HUES48 (cell line): ENCODE measurements around the gene CORO1C.
A peak's percentile ranks its signal among the peaks of the same experiment; 100 is the strongest.

Experiments
- H3K27ac ChIP-seq: one replicate; pipeline ENCODE4 v1.7.0; 2013; ENCODE audit warnings: low read depth, low read length, inconsistent platforms
- H3K27me3 ChIP-seq: 2 replicates; pipeline ENCODE4 v1.6.1; 2013; ENCODE audit warnings: mild to moderate bottlenecking, low read length; ENCODE audit not compliant: control insufficient read depth, insufficient read depth
- H3K36me3 ChIP-seq: 2 replicates; pipeline ENCODE4 v1.6.1; 2013; ENCODE audit warnings: low read length; ENCODE audit not compliant: control insufficient read depth, insufficient read depth
- H3K4me1 ChIP-seq: 2 replicates; pipeline ENCODE4 v1.6.1; 2013; ENCODE audit warnings: mild to moderate bottlenecking, low read length; ENCODE audit not compliant: control insufficient read depth, insufficient read depth
- H3K4me3 ChIP-seq: 2 replicates; pipeline ENCODE4 v1.5.1; 2013; ENCODE audit warnings: mild to moderate bottlenecking, low read depth, low read length
- H3K9ac ChIP-seq: 2 replicates; pipeline ENCODE4 v1.6.1; 2013; ENCODE audit warnings: mild to moderate bottlenecking, low read depth, low read length, moderate library complexity
- H3K9me3 ChIP-seq: 2 replicates; pipeline ENCODE4 v1.6.1; 2013; ENCODE audit warnings: low read length; ENCODE audit not compliant: control insufficient read depth, insufficient read depth

Gene CORO1C

DNA sequence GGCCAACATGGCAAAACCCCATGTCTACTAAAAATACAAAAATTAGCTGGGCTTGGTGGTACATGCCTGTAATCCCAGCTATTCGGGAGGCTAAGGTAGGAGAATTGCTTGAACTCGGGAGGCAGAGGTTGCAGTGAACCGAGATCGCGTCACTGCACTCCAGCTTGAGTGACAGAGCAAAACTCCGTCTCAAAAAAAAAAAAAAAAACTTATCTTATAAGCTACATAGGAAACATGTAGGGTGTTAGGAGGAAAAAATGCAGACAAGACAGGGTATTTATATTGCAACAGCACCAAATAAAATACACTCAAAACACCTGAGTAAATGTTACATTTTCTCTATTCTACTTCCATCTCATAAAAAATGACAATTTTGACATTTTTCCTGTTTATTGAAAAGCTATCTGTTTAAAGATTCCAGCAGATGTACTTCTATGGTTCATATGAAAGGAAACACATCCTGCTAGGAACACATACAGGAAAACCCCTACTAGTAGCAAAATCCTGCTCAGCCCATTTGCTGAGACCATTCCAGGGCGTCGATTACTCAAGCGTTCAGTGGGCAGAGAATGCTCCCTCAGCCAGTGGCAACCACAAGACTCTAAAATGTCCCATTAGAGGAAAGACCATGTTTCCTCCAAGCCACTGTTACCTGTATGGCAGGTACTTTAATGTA is 19.7 kb downstream of the CORO1C start:
- Histone ChIP-seq H3K9me3 (no peaks in the 10 kb centered on the region), H3K27me3 (no peaks in the 10 kb centered on the region), H3K9ac (no peak overlapping the region), H3K4me3 (no peak overlapping the region), H3K36me3 (no peaks in the 10 kb centered on the region), H3K27ac (no peak overlapping the region), H3K4me1 (peaks cover 35% of the 10 kb centered on the region)

DNA sequence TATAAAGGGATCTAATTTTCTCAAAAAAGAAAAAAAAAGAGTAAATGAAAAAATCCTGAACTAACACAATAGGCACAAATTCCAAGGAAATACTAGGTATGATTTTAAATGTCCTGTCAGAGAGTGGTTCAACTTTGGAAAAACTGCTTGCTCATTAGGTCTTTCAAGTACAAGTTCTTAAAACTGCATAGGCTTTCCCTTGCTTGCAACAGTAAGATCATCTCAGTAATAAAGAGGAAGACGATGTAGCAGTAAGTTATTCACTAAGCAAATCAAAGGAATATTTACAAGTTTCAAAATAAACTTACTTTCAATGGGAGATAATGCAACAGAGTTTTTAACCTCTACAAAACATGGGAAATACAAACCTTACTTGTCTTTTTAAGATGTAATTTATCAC is 21.6 kb downstream of the CORO1C start:
- Histone ChIP-seq H3K36me3 (no peaks in the 10 kb centered on the region), H3K9me3 (no peaks in the 10 kb centered on the region), H3K4me3 (no peak overlapping the region), H3K4me1 (peaks cover 28% of the 10 kb centered on the region), H3K27ac (no peak overlapping the region), H3K9ac (no peak overlapping the region), H3K27me3 (no peaks in the 10 kb centered on the region)

DNA sequence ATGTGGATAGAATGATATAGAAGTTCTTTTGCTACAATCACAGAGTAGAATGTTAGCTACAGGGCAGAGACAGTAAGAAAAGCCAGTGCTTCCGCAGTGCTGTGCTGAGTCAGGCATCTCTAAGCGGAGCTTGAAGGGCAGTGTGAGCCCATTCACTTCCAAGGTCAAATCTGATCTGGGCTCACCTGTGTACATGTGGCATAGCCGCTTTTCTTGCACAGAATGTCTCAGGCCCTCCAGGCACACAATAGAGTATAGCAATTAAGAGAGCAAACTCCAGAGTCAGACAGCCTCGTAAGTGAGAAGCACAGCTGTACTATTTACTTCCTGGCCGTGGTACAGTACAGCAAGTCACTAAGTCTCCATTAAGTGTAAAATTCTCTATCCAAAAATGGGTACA is 26.8 kb downstream of the CORO1C start:
- Histone ChIP-seq H3K36me3 (peaks cover 17% of the 10 kb centered on the region), H3K27me3 (no peaks in the 10 kb centered on the region), H3K27ac (no peak overlapping the region), H3K9ac (no peak overlapping the region), H3K9me3 (no peaks in the 10 kb centered on the region), H3K4me3 (no peak overlapping the region), H3K4me1 (peaks cover 22% of the 10 kb centered on the region)

DNA sequence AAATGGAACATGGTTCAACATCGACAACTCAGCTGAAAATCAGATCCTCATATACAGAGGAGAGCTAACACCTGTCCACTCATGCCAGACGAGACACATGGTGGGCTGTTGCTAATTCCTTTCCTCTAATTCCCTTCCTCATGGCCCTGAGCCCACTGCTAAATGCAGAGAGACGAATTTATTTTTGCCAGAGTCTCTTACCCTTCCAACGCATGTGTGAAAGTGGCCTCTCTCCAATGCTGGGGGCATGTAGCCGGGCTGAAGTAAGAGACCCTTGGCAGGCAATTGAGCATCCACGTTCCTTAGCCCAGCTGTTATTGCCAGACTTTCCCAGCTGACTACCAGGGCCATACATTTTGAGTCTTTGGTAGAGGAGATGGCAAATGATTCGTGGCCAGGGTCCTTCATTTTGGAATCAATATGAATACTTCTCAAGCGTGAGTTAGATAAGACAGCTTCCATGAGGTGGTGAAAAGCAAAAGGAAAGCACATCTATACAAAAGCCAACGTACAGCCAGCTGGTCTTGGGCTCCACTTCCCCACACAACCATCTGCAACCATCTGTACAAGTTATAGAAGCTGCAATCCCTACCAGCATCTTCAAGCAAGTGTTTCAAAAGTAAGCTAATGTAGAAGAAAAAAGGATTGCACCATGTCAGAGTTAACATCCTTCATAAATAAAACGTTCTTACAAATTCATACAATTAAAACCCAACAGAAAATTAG is 28.6 kb downstream of the CORO1C start:
- Histone ChIP-seq H3K9me3 (no peaks in the 10 kb centered on the region), H3K36me3 (peaks cover 27% of the 10 kb centered on the region), H3K4me3 (no peak overlapping the region), H3K27ac (peak overlapping the region; percentile 56), H3K27me3 (no peaks in the 10 kb centered on the region), H3K9ac (no peak overlapping the region), H3K4me1 (peaks cover 22% of the 10 kb centered on the region)

DNA sequence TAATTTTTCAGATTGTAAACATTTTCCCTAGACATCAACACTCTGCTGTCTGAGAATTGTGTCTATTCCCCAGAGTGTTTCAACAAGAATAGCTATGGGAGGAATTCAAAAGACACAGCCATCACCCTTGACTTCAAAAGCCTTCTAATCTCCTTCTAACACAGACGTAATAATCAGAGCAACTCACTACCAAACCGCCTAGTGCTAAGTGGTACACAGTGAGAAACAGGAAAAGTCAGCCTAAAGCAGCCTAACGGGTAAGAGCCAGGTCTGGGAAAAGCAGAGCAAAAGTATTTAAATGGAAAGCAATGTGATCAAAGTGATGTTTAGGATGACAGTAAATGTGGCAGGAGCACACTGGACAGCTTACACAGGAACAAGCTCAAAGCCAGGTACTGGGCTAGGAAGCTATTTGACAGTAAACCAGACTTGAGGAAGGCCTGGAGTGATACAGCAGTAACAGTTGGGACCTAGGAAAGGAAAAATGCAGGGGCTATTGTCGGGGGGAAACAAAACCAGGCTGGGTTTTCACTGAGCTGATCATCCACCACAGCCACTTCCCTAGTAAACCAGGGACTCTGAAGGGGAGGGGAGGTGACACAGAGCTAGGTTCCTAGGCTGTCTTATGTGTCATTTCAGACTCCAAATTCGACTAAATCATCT is 29.4 kb downstream of the CORO1C start:
- Histone ChIP-seq H3K4me3 (no peak overlapping the region), H3K4me1 (peaks cover 22% of the 10 kb centered on the region), H3K27me3 (no peaks in the 10 kb centered on the region), H3K9ac (0 out of 2 replicates have a peak overlapping the region, but pooled peaks have one; percentile 5), H3K27ac (peak overlapping the region; percentile 56), H3K36me3 (peaks cover 27% of the 10 kb centered on the region), H3K9me3 (no peaks in the 10 kb centered on the region)

DNA sequence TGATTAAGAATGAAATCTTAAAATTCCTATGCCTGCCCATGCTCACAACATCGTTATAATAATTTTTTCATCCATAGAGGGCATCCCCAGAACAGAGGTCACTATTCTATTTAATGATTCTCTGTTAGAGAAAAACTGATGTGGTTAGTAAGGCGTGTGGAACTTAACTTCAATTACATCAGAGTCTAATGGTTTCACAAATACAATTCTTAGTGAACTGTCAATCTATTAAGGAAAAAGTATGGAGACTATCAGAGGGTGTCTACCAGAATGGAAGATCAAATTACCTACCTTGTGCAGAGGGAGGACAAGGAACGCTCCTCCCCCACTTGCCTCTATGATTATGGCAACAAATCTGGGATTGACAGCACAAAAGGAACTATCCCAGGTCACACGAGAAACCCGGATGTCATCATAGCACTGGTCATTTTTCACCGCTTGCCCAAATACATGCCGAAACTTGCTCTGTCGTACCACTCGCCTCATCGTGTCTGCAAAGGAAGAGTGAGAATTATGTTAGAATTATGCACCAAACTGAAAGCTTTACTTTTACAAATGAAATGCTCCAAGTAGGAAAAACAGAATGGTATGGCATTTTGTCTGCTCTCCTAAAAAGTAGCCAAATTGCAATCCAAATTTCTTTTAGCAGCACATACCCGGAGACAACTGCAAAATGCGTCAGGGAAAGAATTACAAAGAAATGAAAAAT is 30.3 kb downstream of the CORO1C start:
- Histone ChIP-seq H3K4me3 (no peak overlapping the region), H3K9ac (no peak overlapping the region), H3K27me3 (no peaks in the 10 kb centered on the region), H3K27ac (no peak overlapping the region), H3K4me1 (peaks cover 30% of the 10 kb centered on the region), H3K36me3 (peaks cover 27% of the 10 kb centered on the region), H3K9me3 (no peaks in the 10 kb centered on the region)

DNA sequence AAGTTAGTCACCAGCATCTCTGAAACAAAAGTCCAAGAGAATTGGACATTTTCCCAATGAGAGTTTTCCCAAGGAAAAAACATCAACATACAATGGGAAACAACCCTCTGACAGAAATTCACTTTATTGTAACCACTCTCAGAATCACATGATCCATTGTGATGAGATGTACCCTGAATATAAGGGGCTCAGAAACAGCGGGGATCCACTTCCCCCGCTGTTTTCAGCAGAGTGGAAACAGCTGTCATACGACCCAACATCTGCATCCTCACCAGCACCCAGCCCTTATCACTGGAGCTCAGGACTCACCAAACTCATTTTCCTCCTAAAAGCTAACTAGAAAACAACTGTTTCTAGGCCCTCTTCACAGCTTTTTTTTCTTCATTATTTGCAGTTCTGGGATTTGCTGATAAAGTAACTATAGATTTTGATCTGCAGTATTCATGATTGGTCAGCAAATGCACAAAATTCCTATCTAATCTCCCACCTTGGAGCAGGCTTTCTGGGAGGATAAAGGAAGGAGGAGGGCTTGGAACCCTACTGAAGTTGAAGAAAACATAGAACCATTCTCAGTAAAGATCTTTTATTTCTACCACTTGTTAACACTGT is 31.3 kb downstream of the CORO1C start:
- Histone ChIP-seq H3K9me3 (no peaks in the 10 kb centered on the region), H3K27ac (no peak overlapping the region), H3K27me3 (no peaks in the 10 kb centered on the region), H3K4me3 (no peak overlapping the region), H3K9ac (no peak overlapping the region), H3K36me3 (peaks cover 30% of the 10 kb centered on the region), H3K4me1 (peaks cover 30% of the 10 kb centered on the region)

DNA sequence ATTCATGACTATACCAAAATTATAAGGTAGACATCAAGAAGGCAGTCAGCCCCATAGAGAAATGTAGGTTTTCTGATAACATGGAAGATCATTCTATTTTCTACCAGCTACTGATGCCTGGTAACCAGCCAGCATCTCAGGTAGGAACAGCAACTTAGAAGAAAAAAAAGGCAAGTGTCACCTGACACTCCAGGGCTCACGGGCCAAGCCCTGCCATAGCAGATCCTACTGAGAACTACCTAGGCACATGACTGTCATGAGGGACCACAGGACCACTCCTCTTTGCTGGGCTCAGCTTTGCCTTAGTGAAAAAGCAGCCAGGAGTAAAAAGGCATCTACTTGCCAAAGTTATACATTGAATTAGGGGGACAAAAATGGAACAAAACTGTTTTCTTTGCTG is 33.4 kb downstream of the CORO1C start:
- Histone ChIP-seq H3K27ac (no peak overlapping the region), H3K4me1 (peaks cover 36% of the 10 kb centered on the region), H3K27me3 (no peaks in the 10 kb centered on the region), H3K36me3 (peaks cover 36% of the 10 kb centered on the region), H3K4me3 (no peak overlapping the region), H3K9ac (no peak overlapping the region), H3K9me3 (no peaks in the 10 kb centered on the region)

DNA sequence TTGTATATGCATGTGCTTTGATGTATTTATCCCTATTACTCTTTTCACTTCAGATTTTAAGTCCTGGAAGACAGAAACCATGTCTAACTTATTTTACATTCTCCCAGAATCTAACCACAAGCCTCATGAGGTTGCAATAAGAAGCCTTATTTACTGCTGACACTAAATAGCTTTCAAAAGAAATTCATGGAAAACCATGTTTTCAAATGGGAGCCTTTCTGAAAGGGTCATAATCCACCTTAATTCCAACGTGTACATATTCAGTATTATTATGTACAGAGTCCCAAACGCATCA is 34.4 kb downstream of the CORO1C start:
- Histone ChIP-seq H3K4me1 (peaks cover 33% of the 10 kb centered on the region), H3K9ac (no peak overlapping the region), H3K9me3 (no peaks in the 10 kb centered on the region), H3K27me3 (no peaks in the 10 kb centered on the region), H3K27ac (no peak overlapping the region), H3K36me3 (peaks cover 36% of the 10 kb centered on the region), H3K4me3 (no peak overlapping the region)

DNA sequence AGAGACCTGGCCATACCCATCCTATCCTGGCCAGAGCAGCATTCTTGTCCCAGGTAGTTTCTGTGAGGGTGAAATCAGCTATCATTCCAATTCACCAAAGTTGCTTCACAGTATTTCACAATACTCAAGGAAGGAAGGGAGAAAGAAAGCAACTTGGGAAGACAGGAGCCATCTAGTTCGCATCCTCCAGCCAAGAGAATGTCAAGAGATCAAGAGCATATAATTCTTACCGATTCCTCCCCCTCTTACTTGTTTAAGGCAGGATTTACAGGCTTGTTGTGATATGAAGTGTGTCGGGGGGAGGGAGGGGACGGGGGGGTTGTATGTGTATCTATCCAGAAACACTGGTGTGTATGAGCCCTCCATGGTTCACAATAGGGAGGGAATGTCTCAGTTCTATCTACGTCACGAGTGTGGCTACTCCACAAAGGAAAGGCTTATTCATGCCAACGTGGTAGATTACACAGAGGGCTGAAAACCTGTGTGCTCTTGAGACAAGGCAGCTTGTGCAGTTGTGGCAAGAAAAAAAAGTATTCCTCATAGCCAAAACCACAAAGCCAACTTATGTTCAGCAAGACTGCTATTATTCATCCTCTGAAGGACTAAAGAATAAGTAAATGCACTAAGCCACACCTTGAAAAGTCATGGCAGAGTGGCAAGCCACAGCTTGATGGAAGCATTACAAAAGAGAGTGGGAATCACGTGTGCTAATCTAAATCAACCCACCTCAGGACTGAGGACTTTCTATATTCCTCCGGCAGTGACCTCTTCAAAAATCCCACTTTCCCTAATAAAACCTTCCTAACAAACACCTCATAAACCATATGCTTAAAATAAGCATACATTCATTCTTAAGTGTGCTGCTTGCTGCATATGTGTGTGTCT is 35.0 kb downstream of the CORO1C start:
- no peak overlapping the region for H3K27ac ChIP-seq
- H3K36me3 ChIP-seq, result peaks cover 36% of the 10 kb centered on the region
- H3K27me3 ChIP-seq, result no peaks in the 10 kb centered on the region
- peaks cover 31% of the 10 kb centered on the region for H3K4me1 ChIP-seq
- no peaks in the 10 kb centered on the region for H3K9me3 ChIP-seq
- H3K9ac ChIP-seq, result no peak overlapping the region
- H3K4me3 ChIP-seq, result no peak overlapping the region
